GM18511 (cell line): ENCODE results near the gene NSMF.
"Not testable (repeated sequence)": the region's sequence is repeated elsewhere in the genome, so short reads cannot be mapped to it uniquely, and the experiment has no call there.

ENCODE experiments used
- ATAC-seq: cut with Tn5 transposase; IDR thresholded peaks from one replicate; pipeline ENCODE4 v1.9.1; 2021; ENCODE audit warnings: mild to moderate bottlenecking, moderate library complexity; ENCODE audit not compliant: unreplicated experiment

NSMF gene

DNA sequence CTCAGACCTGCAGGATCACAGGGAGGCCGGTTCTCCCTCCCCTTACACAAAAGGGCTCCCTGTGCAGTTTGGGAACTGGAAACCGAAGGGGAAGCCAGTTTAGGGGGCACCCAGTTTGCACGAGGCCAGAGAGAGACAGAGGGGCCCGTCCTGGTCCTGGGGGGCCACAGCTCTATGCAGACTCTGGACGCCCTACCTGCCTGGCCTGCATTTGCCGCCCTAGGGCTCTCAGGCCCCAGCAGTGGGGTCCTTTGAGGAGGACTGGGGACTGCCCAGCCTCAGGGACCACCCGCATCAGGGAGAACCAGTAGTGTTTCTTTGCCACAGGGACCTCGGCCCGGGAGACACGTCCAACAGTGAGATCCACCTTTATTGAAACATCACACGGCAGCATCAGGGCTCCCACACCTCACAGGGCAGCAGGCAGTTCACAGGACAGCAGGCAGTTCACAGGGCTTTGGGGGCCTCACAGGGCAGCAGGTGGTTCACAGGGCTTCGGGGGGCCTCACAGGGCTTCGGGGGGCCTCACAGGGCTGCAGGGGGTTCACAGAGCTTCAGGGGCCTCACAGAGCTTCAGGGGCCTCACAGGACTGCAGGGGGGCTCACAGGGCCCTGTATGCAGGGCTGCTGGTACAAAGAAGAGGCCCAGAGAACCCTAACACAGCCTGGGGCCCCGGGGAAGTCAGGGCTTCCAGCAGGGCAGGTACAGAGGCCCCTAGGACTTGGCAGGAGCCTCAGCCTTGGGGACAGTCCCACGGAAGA is 648 bp upstream of the NSMF start:
- ATAC-seq: no peak

DNA sequence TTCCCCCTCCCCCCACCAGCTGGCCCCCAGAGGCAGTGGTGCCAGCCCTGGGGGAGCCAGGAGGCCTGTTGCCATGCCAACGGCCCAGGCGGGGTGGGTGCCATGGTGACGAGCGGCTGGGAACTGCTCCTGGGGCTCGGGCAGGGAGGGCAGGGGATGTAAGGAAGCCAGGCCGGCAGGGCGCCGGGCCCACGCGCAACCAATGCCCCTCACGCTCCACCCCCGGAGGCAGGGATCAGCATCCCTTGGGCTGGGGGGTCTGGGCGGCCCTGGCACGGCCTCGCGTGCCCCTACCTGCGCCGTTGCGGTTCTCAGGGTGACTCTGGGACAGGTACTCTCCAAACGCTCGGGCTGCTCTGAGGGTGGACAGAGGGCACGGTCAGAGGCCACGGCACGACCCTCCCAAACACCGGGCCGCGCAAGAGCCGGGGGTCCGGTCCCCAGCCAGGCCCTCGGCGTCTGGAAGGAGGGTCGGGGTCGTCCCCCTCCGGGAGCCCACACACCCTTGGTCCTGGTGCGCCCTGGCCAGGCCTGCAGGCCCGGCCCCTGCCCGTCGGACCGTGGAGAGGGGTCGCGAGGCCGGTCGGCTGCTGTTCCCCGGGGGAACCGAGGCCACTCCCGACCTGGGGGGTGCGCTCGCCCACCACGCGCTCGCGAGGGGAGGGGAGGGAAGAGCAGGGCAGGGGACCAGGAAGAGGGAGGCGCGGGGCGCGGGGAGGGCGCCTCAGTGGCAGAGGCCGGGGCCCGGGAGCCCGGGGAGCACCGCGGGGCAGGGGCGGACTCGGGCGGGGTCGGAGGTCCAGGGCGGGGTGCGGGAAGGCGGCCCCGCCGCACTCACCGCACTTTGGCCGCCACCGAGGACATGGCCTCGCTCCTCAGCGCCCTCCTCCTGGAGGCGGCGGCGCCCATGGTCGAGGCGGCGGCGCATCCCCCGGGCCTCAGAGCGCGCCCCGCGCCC is 661 bp downstream of the NSMF start:
- ATAC-seq: peak; percentile 26

DNA sequence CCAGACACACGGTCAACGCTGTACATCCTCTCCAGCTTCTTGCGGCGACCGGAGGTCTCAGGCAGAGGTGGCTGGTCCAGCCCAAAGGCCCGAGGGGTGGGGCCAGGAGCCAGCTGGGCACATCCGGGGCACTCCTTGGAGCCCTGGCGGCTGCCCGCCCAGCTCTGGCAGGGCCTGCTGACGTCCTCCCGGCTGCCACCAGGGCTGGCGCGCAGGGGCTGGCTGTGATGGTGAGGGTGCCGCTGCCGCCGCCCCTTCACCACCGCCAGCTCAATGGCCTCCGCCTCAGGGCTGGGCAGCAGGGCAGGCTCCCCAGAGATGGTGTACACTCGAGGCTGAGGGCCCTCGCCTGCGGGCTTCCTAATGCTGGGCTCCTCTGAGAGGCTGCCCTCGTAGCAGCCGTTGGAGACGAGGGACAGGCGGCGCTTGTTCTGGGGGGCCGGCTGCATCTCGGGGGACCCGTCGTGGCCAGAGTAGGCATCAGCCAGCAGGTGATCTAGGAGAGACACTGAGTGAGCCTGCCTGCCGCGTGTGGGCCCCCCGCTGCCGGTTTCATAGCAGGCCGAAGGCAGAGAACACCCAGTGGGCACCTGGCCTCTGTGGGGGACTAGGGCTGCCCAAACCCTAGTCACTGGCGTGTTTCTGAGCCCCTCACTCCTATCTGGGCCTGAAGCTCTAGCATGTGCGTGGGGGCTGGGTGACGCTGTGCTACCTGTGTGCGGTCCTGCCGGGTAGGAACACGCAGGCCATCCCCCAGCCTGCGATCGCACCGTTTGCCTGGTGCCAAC is 1.5 kb downstream of the NSMF start:
- no peak for ATAC-seq

DNA sequence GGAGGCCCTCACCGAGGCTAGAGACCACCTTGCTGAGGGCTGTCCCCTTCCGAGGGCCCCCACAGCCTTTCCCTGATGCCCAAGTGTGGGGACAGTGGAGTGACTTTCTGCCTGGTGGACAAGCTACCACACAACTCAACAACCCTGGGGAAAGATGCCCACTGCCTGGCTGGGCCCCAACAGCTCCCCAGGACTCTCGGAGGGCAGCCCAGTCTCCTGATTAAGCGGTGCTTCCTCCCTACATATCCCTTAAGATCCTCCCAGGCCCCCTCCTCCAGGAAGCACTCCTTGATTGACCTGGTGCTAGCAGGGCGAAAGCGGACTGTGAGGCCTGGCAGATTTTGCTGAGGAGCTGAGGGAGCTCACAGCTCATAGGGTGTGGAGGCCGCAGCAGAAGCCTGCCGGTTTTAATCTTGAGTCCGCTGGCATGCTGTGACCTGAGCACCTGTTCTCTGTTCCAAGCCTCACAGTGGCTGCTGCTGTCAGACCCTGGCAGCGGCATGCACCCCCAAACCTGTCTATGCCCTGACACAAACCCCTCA is 2.2 kb downstream of the NSMF start:
- no peak for ATAC-seq

DNA sequence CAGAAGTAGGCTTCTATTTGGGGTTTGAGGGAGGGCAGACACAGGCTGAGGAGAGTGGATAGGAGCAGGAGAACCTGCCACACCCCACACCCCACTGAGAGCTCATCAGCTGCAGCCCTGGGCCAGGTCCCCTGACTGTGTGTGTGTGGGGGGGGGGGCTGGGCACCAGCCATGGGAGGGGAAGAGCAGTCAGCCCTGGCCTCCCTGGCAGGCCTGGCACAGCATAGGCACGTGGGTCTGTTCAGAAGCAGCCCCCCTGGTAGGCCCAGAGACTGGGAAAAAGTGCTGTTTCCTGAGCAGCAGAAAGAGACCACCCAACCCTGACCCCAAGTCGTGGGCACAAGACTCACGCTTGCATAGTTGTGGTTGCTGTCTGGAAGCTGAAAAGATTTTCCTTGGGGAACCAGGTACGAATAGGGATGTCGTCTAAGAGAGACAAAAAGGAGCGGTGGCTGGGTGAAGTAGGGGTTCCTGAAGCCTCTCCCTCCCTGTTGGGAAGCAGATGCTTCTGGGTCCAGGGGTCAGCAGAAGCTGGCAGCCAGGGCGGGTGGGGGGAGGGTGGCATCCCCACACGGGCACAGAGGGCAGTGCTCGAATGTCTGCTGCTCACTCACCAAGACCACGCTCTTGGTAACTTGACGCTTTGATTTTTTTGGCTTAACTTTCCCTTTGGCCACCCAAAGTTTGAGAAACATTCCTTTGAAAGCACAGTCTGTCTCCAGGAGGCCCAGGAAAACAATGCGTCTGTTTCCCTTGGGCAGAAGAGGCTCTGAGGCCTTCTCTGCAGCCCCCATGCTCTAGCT is 2.9 kb downstream of the NSMF start:
- ATAC-seq: no peak

DNA sequence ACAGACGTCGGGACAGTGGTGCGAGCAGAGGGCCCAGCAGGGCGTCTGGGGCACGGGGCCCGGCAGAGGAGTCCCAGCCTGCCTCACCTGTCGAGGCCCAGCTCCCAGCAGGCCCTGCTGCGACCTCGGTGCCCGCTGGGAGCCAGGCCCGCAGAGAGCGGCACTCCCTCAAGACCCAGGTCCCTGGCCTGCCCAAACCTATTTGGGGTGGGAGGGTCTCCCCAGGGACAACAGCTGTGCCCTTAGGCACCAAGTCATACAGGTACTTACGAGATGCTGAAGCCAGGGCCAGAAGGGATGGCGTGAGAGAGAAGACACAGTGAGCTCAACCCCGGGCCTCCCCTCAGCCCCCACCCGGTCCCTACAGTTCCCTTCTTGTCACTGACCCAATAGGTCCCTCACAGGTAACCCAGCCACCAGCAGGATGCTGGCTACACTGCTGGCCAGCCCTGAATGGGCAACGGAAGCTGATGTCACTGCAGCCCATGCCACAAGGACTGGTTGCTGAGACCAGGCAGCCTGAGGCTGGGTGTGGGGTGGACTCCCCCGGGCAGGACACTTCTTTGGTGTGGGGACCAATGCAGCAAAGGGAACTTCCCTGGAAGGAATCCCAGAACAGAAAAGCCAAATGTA is 3.7 kb downstream of the NSMF start:
- ATAC-seq: no peak

DNA sequence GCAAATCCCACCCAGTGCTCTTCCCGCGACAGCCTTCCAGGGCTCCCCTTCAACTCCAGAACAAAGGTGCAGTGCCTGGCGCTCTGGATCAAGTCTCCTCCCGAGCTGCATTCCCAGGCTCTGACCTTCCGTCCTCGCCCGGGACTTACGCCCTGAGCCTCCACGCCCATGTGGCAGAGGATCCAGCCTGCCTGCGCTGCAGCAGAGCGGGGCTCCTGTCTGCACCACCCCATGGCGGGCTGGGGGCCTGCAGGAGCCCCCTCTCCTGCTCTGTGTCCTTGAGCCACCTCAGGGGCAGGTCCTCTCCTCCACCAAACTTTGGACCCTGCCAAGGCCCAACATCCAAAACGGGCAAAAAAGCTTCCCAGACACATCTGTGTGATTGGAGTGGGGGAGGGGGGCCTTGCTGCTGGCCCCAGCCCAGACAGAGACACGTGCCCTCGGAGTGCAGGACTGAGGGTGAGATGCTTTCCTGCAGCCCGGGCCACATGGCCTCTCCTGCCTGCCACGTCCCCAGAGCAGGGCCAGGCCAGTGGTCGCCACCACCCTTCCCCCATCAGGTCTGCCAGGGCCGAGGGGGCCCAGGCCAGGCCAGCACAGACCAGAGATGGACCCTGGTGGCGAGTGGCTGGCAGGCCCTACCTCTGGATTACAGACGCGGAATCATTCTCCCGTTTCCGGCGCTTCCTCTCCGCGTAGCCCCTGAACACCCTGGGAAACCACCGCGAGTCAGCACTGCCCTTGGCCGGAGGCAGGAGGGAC is 4.4 kb downstream of the NSMF start:
- ATAC-seq: no peak

DNA sequence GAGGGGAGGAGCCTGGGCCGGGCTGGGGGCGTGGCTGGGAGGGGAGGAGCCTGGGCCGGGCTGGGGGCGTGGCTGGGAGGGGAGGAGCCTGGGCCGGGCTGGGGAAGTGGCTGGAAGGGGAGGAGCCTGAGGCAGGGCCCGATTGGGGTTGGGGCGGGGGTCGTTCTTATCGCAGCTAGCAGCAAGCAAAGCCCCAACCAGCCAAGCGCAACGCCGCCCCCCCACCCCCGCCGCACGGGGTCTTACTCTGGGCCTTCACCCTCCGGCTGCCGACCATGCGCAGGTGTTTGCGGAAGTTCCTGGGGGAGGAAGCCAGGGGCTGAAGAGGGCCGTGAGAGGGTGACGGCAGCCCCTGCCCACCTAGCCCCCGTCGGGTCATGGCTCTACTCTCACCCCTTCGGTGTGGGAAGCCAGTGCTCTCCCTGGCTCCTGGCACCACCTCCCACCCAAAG is 5.0 kb downstream of the NSMF start:
- peak; percentile 40 for ATAC-seq

DNA sequence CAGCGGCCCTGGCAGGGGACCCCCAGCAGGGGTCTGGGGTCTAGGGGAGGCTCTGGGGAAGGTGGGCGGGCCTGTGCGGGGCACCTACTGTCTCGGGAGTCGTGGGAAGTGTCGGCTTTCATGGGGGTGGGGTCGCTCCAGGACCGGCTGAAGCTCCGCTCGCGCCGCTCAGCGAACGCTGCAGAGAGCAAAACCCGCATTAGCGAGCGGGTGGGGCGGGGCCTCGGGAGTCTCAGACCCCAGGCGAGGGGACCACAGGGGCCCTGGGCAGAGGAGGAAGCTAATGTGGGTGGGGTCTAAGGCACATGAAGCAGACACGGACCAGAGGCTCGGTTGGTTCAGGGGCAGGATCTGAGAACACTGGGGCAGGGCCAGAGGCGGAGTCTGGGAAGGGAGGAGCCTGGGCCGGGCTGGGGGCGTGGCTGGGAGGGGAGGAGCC is 5.5 kb downstream of the NSMF start:
- ATAC-seq: peak; percentile 71

DNA sequence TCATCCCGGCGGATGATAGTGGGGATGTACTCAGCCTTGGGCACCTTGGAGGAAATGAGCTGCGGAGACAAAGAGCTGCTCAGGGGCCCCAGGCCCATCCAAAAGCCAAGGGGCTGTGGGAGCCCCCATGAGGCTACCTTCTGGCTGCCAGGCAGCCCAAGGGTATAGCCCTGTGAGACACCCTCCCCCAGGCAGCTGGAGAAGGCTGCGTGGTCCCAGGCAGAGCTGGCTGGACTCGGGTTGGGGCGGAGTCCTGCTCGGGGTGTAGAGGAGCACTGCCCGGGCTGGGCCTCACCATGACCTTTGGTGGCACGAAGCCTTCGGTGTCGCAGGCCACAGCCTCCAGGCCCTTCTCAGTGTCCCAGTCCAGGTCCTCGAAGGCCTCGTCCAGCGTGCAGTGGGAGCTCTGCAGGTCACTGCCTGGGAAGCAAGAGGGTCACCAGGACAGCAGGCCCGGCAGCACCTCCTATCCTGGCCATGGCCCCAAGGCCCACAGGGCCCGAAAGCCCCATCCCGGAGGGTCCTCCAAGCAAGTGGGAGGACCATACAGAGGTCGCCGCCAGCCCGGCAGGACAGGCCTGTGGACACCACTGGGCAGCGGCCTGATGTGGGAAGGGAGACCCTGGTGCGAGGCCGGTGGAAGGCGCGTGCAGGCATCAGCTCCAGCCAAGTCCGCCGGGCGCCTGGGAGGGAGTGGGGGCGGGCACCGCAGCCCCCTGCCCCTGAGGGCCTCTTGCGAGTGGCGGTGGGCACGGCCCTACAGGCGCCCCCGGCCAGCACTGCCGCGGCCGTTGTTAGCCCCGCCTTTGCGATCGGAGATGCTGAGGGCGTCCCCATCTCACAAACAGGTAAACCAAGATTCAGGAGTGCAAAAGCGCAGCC is 6.1 kb downstream of the NSMF start:
- ATAC-seq: no peak

DNA sequence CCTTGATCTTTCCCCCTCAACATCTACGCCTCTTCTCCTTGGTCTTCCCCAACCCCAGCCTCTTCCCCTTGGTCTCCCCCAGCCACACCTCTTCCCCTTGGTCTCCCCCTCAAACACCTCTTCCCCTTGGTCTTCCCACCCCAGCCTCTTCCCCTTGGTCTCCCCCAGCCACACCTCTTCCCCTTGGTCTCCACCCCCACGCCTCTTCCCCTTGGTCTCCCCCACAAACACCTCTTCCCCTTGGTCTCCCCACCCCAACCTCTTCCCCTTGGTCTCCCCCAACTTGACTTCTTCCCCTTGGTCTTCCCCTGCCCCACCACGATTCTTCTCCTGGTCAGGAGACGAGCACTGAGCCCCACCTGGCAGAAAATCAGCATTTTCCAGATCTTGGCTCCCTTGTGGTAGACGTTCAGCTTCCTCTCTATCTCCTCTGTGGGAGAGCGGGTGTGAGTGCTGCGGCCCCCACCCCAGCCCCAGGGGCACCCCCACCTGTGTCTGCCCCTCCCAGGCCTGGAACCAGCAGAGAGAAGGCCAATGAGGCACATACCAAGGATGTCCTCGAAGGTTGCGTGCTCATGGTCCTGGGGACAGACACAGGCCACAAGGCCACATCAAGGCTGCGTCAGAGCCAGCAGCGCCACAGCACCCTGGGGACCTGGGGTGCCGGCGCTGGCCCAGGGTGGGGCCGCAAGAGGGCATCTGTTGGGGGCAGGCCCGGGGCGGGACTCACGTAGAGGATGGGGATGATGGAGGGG is 7.0 kb downstream of the NSMF start:
- no peak for ATAC-seq

DNA sequence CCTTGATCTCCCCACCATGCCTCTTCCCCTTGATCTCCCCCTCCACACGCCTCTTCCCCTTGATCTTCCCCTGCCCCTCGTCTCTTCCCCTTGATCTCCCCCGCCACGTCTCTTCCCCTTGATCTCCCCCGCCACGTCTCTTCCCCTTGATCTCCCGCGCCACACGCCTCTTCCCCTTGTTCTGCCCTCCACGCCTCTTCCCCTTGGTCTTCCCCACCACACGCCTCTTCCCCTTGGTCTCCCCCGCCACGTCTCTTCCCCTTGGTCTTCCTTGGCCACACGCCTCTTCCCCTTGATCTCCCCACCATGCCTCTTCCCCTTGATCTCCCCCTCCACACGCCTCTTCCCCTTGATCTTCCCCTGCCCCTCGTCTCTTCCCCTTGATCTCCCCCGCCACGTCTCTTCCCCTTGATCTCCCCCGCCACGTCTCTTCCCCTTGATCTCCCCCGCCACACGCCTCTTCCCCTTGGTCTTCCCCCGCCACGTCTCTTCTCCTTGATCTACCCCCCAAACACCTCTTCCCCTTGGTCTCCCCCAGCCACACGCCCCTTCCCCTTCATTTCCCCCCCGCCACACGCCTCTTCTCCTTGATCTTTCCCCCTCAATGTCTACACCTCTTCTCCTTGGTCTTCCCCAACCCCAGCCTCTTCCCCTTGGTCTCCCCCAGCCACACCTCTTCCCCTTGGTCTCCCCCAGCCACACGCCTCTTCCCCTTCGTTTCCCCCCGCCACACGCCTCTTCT is 7.7 kb downstream of the NSMF start:
- ATAC-seq: not testable (repeated sequence)

DNA sequence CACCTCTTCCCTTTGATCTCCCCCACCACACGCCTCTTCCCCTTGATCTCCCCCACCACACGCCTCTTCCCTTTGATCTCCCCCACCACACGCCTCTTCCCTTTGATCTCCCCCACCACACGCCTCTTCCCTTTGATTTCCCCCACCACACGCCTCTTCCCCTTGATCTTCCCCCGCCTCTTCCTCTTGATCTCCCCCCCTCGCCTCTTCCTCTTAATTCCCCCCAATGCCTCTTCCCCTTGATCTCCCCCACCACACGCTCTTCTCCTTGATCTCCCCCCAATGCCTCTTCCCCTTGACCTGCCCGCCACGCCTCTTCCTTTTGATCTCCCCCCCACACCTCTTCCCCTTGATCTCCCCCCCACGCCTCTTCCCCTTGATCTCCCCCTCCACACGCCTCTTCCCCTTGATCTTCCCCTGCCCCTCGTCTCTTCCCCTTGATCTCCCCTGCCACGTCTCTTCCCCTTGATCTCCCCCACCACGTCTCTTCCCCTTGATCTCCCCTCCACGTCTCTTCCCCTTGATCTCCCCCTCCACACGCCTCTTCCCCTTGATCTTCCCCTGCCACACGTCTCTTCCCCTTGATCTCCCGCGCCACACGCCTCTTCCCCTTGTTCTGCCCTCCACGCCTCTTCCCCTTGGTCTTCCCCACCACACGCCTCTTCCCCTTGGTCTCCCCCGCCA is 8.5 kb downstream of the NSMF start:
- not testable (repeated sequence) for ATAC-seq

DNA sequence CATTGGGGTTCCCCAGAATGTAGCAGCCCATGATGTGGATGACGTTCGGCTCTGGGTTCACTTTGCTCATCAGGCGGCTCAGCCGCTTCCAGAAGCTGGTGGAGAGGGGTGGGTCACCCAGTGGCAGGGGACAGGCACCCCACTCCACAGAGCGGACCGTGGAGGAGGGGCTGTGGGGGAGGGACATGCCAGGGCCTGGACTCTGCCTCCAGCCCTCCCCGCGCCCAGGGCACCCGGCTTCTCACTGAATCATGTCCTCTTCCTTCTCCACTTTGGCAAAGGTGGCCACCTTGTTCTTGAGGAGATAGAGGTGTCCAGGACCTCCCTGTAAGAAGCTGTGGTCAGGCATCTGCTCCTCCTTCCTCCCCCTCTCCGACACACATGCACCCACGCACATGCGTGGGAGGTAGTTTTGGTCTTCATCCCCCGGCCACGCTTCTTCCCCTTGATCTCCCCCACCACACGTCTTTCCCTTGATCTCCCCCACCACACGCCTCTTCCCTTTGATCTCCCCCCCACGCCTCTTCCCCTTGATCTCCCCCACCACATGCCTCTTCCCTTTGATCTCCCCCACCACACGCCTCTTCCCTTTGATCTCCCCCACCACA is 9.1 kb downstream of the NSMF start:
- no peak for ATAC-seq

DNA sequence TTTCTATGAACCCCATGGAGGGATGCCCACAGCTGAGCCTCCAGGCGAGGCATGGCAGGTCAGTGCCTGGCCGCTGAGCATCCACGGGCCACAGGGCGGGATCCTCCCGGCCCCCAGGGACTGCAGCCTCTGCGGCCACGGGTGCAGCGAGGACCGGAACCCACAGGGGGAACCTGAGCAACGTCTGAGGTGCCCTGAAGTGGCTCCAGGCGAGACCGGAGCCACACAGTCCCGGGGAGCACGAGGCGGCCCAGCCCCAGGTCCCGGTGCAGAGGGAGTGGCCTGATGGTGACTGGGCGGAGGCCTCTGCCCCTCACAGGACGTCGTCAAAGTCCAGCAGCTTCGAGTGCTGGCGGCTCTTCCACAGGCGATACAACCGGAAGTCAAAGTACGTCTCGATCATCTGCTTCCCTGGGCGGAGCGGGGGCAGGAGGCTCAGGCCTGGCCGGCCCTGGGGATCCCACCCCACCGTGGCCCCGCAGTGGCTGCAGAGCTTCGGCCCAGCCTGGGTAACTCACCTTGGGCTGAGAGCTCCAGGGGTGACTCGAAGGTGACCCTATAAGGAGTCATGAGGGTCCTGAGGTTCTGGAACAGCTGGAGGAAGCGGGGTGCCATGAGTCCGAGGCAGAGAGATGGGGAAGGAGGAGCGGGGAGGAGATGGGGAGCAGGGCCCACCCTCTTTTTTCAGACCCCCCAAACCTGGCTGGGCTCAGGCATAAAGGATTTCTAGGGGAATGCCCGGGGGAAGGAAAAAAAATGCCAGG is 9.9 kb downstream of the NSMF start:
- ATAC-seq: no peak
